ENCODE results near the gene CMIP.

Gene CMIP

DNA sequence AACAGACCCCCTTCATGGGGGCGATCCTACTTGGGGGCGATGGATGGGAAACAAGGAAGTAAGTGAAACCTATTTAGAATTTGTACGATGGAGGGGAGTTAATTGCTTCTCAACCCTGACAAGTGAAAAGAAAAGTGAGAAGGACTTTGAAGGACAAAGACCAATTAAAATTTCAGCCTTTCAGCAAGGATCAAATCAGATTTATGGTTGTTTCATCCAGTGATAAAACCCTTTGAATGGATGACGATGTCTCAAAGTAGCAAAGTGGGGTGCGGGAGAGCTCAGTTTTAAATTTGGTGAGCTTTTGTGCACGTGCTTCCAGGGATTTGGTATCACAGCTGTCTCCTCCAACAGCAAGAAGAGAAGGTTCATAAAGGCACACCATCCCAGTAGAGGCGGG, 51.7 kb downstream of the CMIP start:
- DNase-seq: no peak

DNA sequence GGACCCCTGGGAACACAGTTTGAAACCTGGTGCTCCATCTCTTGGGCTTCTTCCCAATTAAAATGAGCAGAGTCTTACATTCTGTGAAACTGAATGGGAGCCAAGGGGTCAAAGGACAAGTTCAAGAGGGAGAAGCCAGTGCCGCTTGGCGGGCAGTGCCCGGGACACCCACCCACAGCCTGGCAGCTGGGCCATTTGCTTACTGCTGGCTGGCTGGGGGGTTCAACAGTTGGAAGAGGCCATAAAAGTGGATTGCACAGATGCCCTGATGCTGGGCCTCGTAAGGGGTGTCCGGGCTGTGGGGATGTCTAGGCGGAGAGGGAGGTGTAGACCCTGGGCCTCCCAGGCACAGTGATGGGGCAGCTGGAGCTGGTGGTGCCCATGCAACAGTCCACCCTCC, 52.1 kb downstream of the CMIP start:
- DNase-seq: no peak

DNA sequence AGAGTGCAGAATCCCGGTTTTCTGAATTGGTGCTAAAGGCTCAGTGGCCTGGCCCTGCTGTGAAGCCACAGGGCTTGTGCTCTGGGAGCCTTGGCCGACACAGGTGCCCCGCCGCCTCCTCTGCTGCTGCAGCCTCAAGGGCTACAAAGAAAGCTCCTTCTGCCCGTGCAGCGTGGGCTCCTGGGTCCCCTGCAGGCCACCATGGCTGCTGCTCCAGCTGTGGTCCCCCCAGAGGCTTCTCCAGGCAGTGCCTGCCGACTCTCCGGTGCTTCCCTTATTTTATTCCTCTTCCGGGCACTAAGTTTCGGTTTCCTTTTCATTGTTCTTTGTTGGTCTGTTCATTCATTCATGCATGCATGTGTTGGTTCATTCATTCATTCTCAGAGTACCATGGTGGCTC, 53.1 kb downstream of the CMIP start:
- no peak for DNase-seq

DNA sequence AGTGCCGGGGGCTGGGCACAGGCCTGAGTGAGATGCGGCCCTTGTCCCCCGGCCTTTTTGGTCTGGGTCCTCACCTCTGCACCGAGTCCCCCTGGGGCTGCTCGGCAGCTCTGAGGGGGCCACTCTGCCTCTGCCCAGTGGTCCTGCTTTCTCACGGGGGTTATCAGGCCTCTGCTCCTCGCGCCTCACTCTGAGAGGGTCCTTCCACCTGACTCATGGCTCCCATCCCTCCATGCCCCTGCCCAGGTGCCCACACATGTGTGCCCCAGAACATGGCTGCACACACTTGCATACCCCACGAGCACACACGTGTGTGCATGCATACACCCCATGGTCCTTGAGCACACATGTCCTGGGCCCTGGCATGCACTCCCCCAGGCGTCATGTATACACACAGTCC, 53.7 kb downstream of the CMIP start:
- no peak for DNase-seq

DNA sequence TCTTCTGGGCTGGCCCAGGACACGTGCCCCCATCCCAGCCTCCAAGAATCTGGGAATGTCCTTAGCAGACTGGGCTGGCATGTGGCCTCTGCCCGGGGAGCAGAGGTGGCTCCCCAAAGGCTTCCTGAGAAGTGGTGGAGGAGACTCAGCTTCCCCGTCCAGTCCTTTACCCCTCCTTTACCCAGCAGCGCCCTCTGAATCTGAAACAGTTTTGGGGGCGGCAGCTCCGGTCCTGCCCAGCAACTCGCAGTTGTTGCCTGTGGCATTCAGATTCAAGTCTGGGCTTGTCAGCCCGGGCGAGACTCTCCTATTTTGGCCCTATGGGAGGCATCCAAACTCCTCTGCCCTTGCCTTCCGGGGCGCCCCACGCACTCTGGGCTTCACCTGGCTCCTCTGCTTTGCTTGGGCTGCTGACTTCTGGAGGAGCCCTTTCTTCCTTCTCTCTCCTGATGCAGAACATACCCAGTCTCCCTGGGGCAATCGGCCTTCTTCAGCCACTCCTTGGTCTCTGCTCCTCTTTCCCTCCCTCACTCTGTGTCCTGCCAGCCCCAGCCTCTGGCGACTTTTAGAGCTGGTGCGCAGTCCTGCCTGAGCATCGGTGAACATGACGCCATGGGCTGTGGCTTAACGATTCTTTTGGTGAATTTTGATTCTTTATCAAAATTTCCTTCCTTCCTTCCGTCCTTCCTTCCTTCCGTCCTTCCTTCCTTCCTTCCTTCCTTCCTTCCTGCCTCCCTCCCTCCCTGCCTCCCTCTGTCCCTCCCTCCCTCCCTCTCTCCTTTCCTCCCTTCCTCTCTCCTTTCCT, 55.2 kb downstream of the CMIP start:
- no peak for DNase-seq

DNA sequence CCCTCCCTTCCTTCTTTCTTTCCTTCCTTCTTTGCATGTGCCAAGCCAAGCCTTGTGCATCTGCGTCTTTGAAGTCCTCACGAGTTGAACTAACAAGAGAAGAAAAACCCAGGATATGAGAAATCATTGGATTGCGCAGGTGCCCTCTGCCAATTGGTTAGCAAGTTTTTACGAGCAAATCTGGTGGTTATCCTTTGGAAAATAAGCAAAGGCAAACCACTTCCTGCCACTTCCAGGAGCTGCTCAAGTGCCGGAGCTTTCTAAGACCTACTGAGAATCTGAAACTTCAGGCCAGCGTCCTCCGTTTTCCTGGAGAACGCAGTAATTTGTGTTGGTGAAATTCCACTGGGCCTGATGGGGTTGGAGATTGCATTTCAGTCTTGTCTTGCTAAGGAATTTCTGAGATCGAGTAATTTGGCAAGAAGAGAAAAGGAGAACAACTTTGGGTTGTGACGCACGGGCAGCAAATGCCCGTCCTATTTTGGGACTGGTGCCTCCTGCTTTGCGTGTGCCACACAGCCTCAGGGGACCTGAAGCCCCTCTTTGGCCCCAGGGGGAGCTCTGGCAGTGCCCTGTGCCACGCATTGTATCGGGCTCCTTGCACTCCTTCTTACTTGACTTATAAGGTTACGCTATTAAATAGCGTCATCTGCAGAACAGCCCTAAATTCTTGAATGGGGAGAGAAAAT, 56.4 kb downstream of the CMIP start:
- DNase-seq: no peak

DNA sequence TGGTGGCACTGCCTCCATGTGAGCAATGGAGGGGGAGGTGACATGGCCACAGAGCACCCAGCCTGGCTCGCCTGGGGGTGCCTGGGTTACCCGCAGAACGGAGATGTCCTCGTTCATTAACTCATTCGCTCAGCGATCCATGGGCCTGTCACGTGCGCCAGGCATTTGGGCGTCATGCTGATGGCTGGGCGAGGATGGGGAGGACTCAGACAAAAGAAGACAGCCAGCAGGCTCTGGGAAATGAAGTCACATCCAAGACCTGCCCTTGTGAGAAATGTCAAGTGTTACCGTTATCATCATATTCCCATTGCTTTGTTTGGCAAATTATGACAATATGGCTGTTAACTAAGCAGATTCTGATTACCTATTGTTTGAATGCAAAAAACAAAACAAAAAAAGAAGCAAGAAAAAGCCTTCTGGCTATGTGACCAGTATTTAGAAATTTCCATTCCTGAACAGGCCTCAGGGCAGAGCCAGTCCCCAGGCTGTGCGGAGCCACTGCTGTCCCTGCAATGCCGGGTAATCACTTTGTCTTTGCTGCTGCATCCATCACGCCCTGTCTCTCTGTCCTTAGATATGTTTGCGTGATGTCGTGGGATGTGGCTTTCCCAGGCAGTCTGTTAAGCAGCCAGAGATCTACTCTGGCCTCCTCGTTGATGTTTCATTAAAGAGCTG, 57.9 kb downstream of the CMIP start:
- no peak for DNase-seq

DNA sequence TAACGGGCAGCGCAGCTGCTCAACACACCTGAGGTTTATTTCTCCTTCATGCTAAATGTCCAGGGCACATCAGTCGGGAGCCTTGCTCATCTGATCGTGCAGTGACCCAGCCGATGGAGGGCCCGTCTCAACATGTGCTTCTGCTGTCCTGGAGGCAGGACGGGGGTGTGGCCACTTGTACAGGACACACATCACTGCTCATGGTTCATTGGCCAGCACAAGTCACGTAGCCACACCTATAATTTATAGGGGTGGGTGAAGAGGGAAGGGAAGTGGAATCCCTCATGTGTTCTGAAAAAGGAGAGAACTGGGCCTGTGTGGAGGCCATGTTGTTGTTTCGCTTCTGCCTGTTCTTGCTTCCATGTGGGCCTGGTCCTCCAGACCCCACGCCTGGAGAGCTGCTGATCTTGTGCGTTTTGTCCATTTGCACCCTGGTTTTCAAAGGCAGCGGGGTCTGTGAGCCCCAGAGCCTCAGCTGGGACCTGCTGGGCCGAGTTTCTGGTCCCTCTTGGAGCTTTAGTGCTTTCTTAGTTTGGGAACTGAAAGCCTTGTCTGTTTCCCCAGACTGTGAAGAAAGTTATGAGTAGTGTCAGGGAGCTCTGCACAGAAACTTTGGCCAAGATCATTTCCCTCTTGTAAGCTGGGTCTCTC, 60.5 kb downstream of the CMIP start:
- no peak for DNase-seq

DNA sequence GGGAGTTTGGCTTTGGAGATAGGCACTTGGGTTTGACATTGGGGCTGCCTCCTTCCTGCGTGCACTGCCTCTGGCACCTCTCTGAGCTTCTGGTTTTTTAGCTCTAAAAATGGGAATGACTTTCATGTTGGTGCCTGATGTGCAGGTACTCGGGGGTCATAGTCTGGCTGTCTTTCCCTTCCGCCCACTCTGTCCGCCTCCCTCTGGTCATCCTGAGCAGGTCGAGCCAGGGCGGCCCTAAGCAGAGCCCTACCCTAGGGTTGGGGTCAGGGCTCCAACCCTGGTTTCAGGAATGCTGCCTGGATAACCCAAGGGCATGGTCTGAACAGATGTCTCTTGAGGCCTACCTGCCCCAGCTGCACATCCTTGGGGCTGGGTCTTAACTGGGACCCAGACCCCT, 64.8 kb downstream of the CMIP start:
- no peak for DNase-seq

DNA sequence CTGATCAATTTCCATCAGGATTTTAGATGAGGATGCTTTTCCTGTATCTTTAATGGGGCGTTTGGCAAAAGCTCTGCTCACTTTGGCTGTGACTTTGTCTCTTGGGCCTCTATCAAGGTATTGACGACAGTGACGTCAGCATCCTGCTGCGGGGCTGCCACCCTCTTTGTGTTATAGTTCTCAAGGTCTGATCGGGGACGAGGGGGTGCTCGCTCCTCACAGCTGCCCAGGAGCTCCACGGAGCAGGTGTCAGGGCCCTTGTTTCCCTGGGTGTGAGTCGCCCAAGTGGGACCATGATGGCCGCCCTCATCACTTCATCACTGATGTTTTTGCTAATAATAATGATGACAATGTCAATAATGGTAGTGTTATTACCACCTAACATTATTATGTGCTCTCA, 65.4 kb downstream of the CMIP start:
- DNase-seq: no peak

DNA sequence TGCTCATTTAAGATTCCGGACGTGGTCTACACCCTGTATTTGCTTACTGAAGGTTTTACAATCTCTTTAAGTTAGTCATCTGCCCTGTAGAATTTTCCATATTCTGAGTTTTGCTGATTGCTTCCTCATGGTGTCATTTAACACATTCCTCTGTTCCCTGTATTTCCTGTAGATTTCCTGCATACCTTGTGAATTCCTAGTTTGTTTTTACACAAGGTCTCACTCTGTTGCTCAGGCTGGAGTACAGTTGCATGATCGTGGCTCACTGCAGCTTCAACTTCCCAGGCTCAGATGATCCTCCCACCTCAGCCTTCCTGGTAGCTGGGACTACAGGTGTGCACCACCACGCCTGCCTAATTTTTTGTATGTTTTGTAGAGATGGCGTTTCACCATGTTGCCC, 66.8 kb downstream of the CMIP start:
- no peak for DNase-seq

DNA sequence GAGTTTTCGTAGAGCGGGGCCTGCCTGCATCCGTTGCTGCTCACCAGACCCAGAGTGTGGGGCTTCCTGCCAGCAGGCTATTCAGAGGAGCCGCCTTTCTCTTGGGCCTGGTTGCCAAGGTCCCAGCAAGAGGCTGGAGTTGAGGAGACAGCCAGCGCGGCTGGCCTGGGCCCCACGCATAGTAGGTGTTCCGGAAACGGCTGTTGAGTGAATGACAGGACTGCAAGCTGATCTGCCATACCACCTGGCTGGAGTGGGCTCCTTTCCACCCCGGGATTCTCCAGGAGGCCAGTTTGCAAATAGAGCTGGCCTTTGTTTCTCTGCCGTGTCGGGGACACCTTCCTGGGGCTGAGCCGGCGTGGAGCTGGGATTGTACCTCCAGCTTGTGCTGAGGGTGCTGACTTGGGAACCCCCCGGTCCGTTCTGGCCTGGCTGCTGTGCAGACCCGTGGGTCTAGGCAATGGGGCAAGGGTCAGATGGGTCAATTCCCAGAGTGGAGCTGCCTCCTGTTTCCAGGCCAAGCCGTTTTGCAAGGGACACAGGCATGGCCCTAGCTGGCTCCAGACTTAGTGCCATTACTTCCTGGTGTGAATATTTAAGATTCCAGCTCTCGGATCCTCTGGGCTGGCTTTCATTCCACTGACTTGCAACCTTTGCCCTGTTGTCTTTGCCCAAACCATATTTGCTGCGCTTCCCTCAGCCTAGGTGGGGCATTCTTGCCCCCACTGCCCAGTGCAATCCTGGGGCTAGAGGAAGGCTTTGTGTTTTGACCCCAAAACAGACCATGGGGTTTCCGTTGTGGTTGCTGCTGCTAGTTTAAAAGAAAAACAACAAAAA, 68.8 kb downstream of the CMIP start:
- DNase-seq: no peak

DNA sequence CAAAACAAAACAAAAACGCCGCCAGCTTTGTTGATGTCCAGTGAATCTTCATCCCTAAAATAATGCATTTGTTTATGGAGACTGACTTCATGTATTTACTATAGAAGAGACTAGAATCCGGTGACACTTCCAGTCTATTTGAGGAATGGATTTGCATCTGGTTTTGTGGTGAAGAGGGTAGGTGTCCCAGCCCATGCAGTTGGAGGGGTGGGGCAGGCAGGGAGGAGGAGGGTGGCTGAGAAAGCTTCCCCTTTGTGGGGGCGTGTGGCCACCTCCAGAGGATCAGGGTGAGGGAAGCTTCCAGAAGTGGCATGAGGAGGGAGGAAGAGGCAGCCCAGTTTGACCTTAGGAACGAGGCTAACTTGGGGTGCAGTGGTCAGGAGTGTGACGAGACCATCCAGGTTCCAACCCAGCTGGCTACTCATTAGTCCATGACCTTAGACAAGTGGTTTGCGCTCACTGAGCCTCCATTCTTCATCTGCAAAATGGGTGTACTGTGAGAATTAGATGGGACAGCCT, 69.5 kb downstream of the CMIP start:
- no peak for DNase-seq

DNA sequence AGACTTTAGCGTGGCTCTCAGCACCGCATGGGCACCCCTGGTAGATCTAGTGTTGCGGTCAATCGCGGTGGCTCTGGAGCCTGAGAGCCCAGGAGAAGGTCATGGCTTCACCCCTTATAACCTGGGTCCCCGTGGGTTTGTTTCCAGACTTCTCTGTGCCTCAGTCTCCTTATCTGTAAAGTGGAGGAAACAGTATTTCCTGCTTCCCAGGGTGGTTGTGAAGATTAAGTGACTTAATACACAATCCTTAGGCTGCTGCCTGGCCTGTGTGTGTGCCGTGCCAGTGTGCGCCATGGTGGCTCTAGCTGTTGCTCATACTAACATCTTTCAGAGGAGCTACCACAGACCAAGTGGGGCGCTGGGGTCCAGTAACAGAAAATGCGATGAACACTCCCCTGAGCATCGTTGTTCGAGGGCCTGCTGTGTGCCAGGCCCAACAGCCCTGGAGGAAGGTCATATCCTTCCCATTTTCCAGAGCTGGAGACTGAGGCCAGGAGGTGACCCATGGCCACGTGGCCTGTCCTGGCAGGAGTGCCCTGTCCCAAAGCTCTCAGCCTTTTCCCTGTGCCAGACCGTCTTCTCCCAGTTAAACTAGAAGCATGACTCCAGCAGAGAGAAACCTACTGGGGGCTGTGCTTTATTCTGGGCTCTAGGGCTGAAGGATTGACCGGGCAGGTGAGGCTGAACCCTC, 70.1 kb downstream of the CMIP start:
- no peak for DNase-seq

DNA sequence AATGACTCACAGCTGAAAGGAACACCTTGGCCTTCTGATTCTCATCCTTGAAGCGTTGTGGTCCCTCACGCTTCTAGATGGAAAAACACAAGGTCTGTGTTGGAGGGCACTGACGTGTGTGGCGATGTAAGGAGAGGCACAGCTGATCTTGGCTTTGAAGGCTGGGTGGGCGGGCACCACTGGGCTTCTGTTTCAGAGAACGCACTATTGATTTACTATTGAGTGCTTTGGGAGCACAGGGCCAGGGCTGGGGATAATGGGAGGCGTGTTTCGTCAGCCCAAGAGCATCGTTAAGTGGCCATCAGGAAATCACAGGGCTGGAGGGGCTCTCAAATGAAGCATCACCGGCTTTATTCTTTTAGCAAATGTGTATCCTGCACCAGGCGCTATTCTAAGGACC, 70.7 kb downstream of the CMIP start:
- no peak for DNase-seq

DNA sequence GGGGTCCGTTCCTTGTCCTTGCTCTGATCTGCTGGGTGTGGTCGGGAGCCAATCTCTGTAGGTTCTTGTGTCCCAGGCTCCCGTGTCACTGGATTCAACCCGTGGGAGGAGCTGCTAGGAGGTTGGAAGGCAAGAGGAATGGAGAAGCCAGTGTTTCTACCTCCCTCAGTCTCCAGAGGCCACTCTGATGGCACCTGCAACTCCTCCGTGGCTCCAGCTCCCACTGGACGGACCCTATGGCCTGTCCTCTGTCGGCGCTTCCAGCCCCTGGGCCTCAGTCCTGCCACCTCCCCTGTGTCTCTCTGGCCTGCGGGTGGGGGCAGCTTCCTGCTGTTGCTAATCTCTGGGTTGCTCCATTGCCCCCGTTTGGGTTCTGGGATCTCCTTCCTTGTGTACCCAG, 71.1 kb downstream of the CMIP start:
- DNase-seq: no peak

DNA sequence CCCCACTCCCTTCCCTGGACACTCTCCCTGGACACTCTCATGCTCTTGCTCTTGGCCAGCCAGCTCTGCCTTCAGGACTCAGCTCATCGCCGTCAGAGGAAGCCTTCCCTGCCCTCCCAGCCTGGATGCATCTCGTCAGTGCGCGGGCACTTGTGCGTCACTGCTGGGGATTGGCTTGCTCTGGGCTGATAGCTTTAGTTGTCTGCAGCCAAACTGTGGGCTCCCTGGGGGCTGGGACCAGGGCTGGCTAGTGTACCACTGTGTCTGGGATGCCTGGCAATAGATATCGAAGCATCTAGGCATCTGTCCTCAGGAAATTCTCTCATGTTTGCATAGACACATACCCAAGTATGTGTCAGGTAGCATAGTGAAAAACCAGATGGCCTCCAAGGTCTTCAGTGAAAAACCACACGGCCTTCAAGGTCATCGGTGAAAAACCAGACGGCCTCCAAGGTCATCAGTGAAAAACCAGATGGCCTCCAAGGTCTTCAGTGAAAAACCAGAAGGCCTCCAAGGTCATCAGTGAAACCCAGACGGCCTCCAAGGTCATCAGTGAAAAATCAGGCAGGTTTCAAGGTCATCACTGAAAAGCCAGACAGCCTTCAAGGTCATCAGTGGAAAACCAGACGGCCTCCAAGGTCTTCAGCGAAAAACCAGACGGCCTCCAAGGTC, 72.0 kb downstream of the CMIP start:
- no peak for DNase-seq

DNA sequence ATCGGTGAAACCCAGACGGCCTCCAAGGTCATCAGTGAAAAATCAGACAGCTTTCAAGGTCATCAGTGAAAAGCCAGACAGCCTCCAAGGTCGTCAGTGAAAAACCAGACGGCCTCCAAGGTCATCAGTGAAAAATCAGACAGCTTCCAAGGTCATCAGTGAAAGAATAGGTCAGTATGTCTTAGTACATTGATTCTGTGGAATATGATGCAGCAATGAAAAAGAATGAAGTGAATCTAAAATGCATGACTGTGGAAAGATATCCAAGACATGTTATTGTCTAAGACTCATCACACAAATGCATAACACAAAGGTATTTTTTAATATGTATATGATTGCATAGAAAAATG, 72.5 kb downstream of the CMIP start:
- no peak for DNase-seq

DNA sequence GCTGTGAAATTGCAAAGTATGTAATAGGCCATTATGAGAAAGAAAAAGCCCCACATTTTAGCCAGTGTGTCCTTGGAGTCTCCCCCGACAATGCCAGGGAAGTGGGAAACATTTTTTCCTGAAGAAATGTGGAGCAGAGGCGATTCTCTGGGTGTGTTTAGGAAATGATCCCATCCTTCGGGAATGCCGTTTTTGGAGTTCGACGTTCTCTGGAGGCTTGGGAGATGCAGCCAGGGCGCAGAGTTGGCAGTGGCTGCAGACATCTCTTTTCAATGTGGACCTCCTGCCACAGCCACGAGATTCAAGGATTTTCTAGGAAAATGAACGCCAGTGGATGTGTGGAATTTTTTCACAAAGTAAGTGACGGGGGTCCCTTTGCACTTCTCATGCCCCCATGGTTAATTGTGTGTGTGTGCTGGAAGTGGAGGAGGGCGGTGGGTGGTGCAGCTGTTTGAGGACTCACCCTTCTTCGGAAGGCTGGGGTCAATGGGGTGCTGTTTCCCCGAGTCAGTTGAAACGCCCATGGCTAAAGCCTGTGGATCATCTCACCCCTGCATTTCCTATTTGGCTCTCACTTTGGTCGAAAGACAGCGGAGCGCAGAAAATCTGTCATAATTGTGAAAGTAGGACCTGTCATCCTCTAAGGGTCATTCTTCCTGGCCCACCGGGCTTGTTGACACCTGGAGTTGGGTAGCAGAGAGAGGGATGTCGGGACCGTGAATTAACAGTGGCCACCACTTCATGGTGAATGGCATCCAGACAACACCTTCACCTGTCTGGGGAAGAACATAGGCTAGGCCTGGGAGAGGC, 73.2 kb downstream of the CMIP start:
- no peak for DNase-seq

DNA sequence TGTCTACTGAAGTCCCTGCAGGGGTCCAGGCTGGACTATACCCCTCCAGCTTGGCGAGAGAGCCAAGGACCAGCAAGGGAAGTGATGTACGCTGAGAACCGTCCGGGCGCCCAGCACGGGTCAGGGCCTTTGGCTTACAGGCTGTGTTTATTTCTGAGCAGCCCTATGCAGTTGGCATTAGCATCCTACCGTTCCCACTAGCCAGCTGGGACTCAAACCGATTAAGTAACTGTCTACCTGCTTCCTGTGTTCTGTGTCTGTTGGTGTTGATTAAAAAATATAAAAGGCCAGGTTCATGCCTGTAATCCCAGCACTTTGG, 73.8 kb downstream of the CMIP start:
- DNase-seq: no peak
